ENCODE data around the gene CUEDC1. TPM values are rescaled to one million over a fixed set of nuclear protein-coding genes. Genes with fewer than 3 reads are reported as not detected.

CUEDC1 gene
- total and polyA plus RNA-seq, 9 donors: 6.7 to 30.2 (median 21.5) TPM

GRCh38 chr17:57889252-57889651 is 66.0 kb downstream of the CUEDC1 start:
- Histone ChIP-seq H3K4me1 (ENCODE audit: insufficient read depth) (peaks cover 37% of the 10 kb centered on the region), H3K4me3 (no peak overlapping the region), H3K27me3 (no peaks in the 10 kb centered on the region), H3K27ac (peak overlapping the region in 1 of 2 donors; percentile 73), H3K36me3 (no peaks in the 10 kb centered on the region), H3K9me3 (no peaks in the 10 kb centered on the region)
- 94 to 100% (median 100%) methylated on average over 2 of the region's 2 CpGs for WGBS, 3 donors
- DNase-seq: no peak
- TF ChIP-seq EP300 (IDR thresholded peaks at IDR 0.05) (no peak), POLR2A (IDR thresholded peaks at IDR 0.05) (no peak)
- TF ChIP-seq, protein P1, sequence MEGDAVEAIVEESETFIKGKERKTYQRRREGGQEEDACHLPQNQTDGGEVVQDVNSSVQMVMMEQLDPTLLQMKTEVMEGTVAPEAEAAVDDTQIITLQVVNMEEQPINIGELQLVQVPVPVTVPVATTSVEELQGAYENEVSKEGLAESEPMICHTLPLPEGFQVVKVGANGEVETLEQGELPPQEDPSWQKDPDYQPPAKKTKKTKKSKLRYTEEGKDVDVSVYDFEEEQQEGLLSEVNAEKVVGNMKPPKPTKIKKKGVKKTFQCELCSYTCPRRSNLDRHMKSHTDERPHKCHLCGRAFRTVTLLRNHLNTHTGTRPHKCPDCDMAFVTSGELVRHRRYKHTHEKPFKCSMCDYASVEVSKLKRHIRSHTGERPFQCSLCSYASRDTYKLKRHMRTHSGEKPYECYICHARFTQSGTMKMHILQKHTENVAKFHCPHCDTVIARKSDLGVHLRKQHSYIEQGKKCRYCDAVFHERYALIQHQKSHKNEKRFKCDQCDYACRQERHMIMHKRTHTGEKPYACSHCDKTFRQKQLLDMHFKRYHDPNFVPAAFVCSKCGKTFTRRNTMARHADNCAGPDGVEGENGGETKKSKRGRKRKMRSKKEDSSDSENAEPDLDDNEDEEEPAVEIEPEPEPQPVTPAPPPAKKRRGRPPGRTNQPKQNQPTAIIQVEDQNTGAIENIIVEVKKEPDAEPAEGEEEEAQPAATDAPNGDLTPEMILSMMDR (IDR thresholded peaks at IDR 0.05): no peak
- intact Hi-C loops (cut with DNase I): loop anchor here in 1 of 4 donors (10.0 kb wide), 1 partner anchor 46 kb away; no protein-coding TSS in a partner anchor

- Histone ChIP-seq H3K36me3 (no peaks in the 10 kb centered on the region), H3K9me3 (no peaks in the 10 kb centered on the region), H3K4me3 (no peak overlapping the region), H3K27me3 (no peaks in the 10 kb centered on the region), H3K27ac (no peak overlapping the region), H3K4me1 (ENCODE audit: insufficient read depth) (peaks cover 37% of the 10 kb centered on the region)
- 83 to 88% (median 84%) methylated on average over 12 of the region's 12 CpGs for WGBS, 3 donors
- intact Hi-C loops (cut with DNase I): loop anchor here in 1 of 4 donors (10.0 kb wide), 1 partner anchor 46 kb away; no protein-coding TSS in a partner anchor
- DNase-seq: no peak
- TF ChIP-seq, protein P1 (IDR thresholded peaks at IDR 0.05): no peak
- no peak for TF ChIP-seq EP300 (IDR thresholded peaks at IDR 0.05)
- no peak for TF ChIP-seq POLR2A (IDR thresholded peaks at IDR 0.05)
Measured at GRCh38 chr17:57888311-57889216, 66.6 kb downstream of the CUEDC1 start.

- WGBS, 3 donors: 88 to 96% (median 96%) methylated on average over 4 of the region's 4 CpGs
- H3K27me3 ChIP-seq: no peaks in the 10 kb centered on the region
- no peak overlapping the region for H3K4me3 ChIP-seq
- intact Hi-C loops (cut with DNase I): loop anchor here in 1 of 4 donors (10.0 kb wide), 1 partner anchor 48 kb away; no protein-coding TSS in a partner anchor
- no peak for DNase-seq
- TF ChIP-seq POLR2A (IDR thresholded peaks at IDR 0.05) (no peak), EP300 (IDR thresholded peaks at IDR 0.05) (no peak)
- TF ChIP-seq, protein P1 (IDR thresholded peaks at IDR 0.05): no peak
- no peaks in the 10 kb centered on the region for H3K36me3 ChIP-seq
- H3K4me1 ChIP-seq (ENCODE audit: insufficient read depth): peaks cover 24% of the 10 kb centered on the region
- H3K9me3 ChIP-seq: no peaks in the 10 kb centered on the region
- no peak overlapping the region for H3K27ac ChIP-seq
Measured at GRCh38 chr17:57887161-57887560, 68.1 kb downstream of the CUEDC1 start.

GRCh38 chr17:57886020-57886419 is 69.2 kb downstream of the CUEDC1 start:
- 90 to 91% (median 91%) methylated on average over 4 of the region's 4 CpGs for WGBS, 3 donors
- Histone ChIP-seq H3K9me3 (no peaks in the 10 kb centered on the region), H3K4me1 (ENCODE audit: insufficient read depth) (peaks cover 22% of the 10 kb centered on the region), H3K27me3 (no peaks in the 10 kb centered on the region), H3K36me3 (no peaks in the 10 kb centered on the region), H3K4me3 (no peak overlapping the region), H3K27ac (no peak overlapping the region)
- DNase-seq: no peak
- TF ChIP-seq, protein P1 (IDR thresholded peaks at IDR 0.05): no peak
- TF ChIP-seq EP300 (IDR thresholded peaks at IDR 0.05): no peak
- TF ChIP-seq POLR2A (IDR thresholded peaks at IDR 0.05): no peak
- intact Hi-C loops (cut with DNase I): loop anchor here in 1 of 4 donors (10.0 kb wide), 1 partner anchor 49 kb away; no protein-coding TSS in a partner anchor

All from ovary (tissue), 9 donors.